Ishikawa (cell line): ENCODE results near the gene BBLN.

ENCODE experiments used
- CEBPB ChIP-seq: IDR thresholded peaks from 2 replicates; pipeline ENCODE4 v1.6.1; 2012
- CREB1 ChIP-seq: IDR thresholded peaks from 2 replicates; pipeline ENCODE4 v1.6.1; 2012; ENCODE audit warnings: low read depth
- EGR1 ChIP-seq: IDR thresholded peaks from 2 replicates; pipeline ENCODE4 v1.6.1; 2012
- EP300 ChIP-seq: IDR thresholded peaks from 2 replicates; pipeline ENCODE4 v1.6.1; 2012; ENCODE audit warnings: borderline replicate concordance
- MAX ChIP-seq: IDR thresholded peaks from 2 replicates; pipeline ENCODE4 v1.6.1; 2012
- NFIC ChIP-seq: IDR thresholded peaks from 2 replicates; pipeline ENCODE4 v1.6.1; 2012
- RAD21 ChIP-seq: IDR thresholded peaks from 2 replicates; pipeline ENCODE4 v1.6.1; 2012; ENCODE audit warnings: low read depth
- REST ChIP-seq: IDR thresholded peaks from 2 replicates; pipeline ENCODE4 v1.6.1; 2012; ENCODE audit warnings: low read depth, mild to moderate bottlenecking
- TAF1 ChIP-seq: IDR thresholded peaks from 2 replicates; pipeline ENCODE4 v1.6.1; 2012; ENCODE audit warnings: low read depth, mild to moderate bottlenecking
- TCF12 ChIP-seq: IDR thresholded peaks from 2 replicates; pipeline ENCODE4 v1.6.1; 2012; ENCODE audit warnings: low read depth
- USF1 ChIP-seq: IDR thresholded peaks from 2 replicates; pipeline ENCODE4 v1.6.1; 2012
- YY1 ChIP-seq: IDR thresholded peaks from 2 replicates; pipeline ENCODE4 v1.6.1; 2012; ENCODE audit warnings: low read depth
- ZBTB7A ChIP-seq: IDR thresholded peaks from 2 replicates; pipeline ENCODE4 v1.6.1; 2012; ENCODE audit warnings: low read depth

- TF ChIP-seq TAF1 (no peak), TCF12 (no peak), RAD21 (no peak), NFIC (no peak), YY1 (no peak), REST (no peak), MAX (no peak), EP300 (no peak), ZBTB7A (no peak), EGR1 (no peak), CREB1 (no peak), CEBPB (no peak), USF1 (no peak)
Measured at GRCh38 chr9:128204858-128205257, 44.8 kb downstream of the BBLN start.
